ENCODE results near the gene LMNA.

Gene LMNA

GRCh38 chr1:156140879-156141707, 26.6 kb downstream of the LMNA start:
- no peak for DNase-seq (ENCODE audit: low read depth)

- DNase-seq (ENCODE audit: low read depth): no peak
Measured at GRCh38 chr1:156143765-156144489, 29.4 kb downstream of the LMNA start.

GRCh38 chr1:156144742-156145141, 30.2 kb downstream of the LMNA start:
- no peak for DNase-seq (ENCODE audit: low read depth)

- no peak for DNase-seq (ENCODE audit: low read depth)
Measured at GRCh38 chr1:156145650-156146019, 31.1 kb downstream of the LMNA start.

GRCh38 chr1:156146020-156146768, 31.7 kb downstream of the LMNA start:
- no peak for DNase-seq (ENCODE audit: low read depth)

- no peak for DNase-seq (ENCODE audit: low read depth)
Measured at GRCh38 chr1:156146769-156147405, 32.4 kb downstream of the LMNA start.

- DNase-seq (ENCODE audit: low read depth): no peak
Measured at GRCh38 chr1:156148216-156148615, 33.7 kb downstream of the LMNA start.

GRCh38 chr1:156149374-156150332, 35.1 kb downstream of the LMNA start:
- no peak for DNase-seq (ENCODE audit: low read depth)

GRCh38 chr1:156150333-156151011, 36.0 kb downstream of the LMNA start:
- no peak for DNase-seq (ENCODE audit: low read depth)

GRCh38 chr1:156151093-156151688, 36.7 kb downstream of the LMNA start:
- DNase-seq (ENCODE audit: low read depth): no peak

- DNase-seq (ENCODE audit: low read depth): no peak
Measured at GRCh38 chr1:156152628-156153027, 38.1 kb downstream of the LMNA start.

GRCh38 chr1:156153362-156153761, 38.9 kb downstream of the LMNA start, which contains the start of gene SEMA4A:
TSS of gene SEMA4A (plus strand) at chr1:156153585. CDS start at chr1:156154579, 994 bp downstream.
- no peak for DNase-seq (ENCODE audit: low read depth)

- DNase-seq (ENCODE audit: low read depth): no peak
Measured at GRCh38 chr1:156154317-156154749, 39.8 kb downstream of the LMNA start.

GRCh38 chr1:156155756-156156510, 41.4 kb downstream of the LMNA start:
- DNase-seq (ENCODE audit: low read depth): no peak

GRCh38 chr1:156157506-156157905, 43.0 kb downstream of the LMNA start:
- no peak for DNase-seq (ENCODE audit: low read depth)

GRCh38 chr1:156157966-156158365, 43.5 kb downstream of the LMNA start:
- no peak for DNase-seq (ENCODE audit: low read depth)

GRCh38 chr1:156160000-156160742, 45.7 kb downstream of the LMNA start:
- DNase-seq (ENCODE audit: low read depth): no peak

GRCh38 chr1:156160743-156161171, 46.2 kb downstream of the LMNA start:
- no peak for DNase-seq (ENCODE audit: low read depth)

All from T follicular helper cell (primary cell).